ENCODE measurements around the gene ID3.

- TF ChIP-seq POLR2A (IDR thresholded peaks at IDR 0.05) (peak in 1 of 2 donors; percentile 20), CTCF (IDR thresholded peaks at IDR 0.05) (no peak)
Measured at GRCh38 chr1:23554481-23555269, 4.6 kb downstream of the ID3 start.
